ENCODE results near the gene ATG2B. TPM values are rescaled to one million over a fixed set of nuclear protein-coding genes. Genes with fewer than 3 reads are reported as not detected.

Gene ATG2B
- total RNA-seq, 1 donor from 2014 or later, result 22.2 TPM

GRCh38 chr14:96274122-96274521 is 89.0 kb downstream of the ATG2B start:
- Mint-ChIP-seq H3K9me3 (peaks cover 21% of the 10 kb centered on the region), H3K27ac (no peak overlapping the region), H3K27me3 (ENCODE audit: insufficient read depth) (peaks cover 3% of the 10 kb centered on the region), H3K4me3 (no peak overlapping the region), H3K36me3 (ENCODE audit: low read depth) (no peaks in the 10 kb centered on the region), H3K4me1 (ENCODE audit: low read depth) (no peaks in the 10 kb centered on the region)
- intact Hi-C loops (cut with micrococcal nuclease), result no loop called here
- DNase-seq (ENCODE audit: low spot score), result no peak

- no peak overlapping the region for H3K27ac Mint-ChIP-seq
- intact Hi-C loops (cut with micrococcal nuclease), result no loop called here
- no peaks in the 10 kb centered on the region for H3K36me3 Mint-ChIP-seq (ENCODE audit: low read depth)
- no peak for DNase-seq (ENCODE audit: low spot score)
- H3K4me3 Mint-ChIP-seq, result no peak overlapping the region
- H3K9me3 Mint-ChIP-seq, result peaks cover 21% of the 10 kb centered on the region
- H3K4me1 Mint-ChIP-seq (ENCODE audit: low read depth), result no peaks in the 10 kb centered on the region
- H3K27me3 Mint-ChIP-seq (ENCODE audit: insufficient read depth), result peaks cover 3% of the 10 kb centered on the region
Observed at GRCh38 chr14:96273629-96274028, 89.5 kb downstream of the ATG2B start.

GRCh38 chr14:96272777-96273473 is 90.2 kb downstream of the ATG2B start:
- peaks cover 19% of the 10 kb centered on the region for H3K9me3 Mint-ChIP-seq
- no peak overlapping the region for H3K4me3 Mint-ChIP-seq
- H3K27me3 Mint-ChIP-seq (ENCODE audit: insufficient read depth), result peaks cover 3% of the 10 kb centered on the region
- no peak overlapping the region for H3K27ac Mint-ChIP-seq
- H3K36me3 Mint-ChIP-seq (ENCODE audit: low read depth), result no peaks in the 10 kb centered on the region
- intact Hi-C loops (cut with micrococcal nuclease), result no loop called here
- no peaks in the 10 kb centered on the region for H3K4me1 Mint-ChIP-seq (ENCODE audit: low read depth)
- no peak for DNase-seq (ENCODE audit: low spot score)

DNA sequence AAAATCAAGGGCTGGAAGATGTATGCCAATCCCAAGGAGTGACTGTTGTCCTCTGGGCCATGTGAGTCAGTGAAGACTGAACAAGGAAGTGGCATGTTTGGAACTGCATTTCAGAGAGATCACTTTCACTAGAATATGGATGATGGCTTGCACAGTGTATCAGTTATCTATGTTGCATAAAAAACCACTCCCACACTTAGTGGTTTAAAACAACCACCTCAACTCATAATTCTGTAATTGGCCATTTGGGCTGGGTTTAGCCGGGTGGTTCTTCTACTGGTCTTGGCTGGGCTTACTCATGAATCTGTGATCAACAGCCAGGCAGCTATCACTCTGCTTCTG is 91.7 kb downstream of the ATG2B start:
- H3K4me1 Mint-ChIP-seq (ENCODE audit: low read depth), result no peaks in the 10 kb centered on the region
- no peak overlapping the region for H3K4me3 Mint-ChIP-seq
- peaks cover 16% of the 10 kb centered on the region for H3K9me3 Mint-ChIP-seq
- H3K27me3 Mint-ChIP-seq (ENCODE audit: insufficient read depth), result peaks cover 2% of the 10 kb centered on the region
- H3K36me3 Mint-ChIP-seq (ENCODE audit: low read depth), result no peaks in the 10 kb centered on the region
- DNase-seq (ENCODE audit: low spot score), result no peak
- H3K27ac Mint-ChIP-seq, result no peak overlapping the region
- intact Hi-C loops (cut with micrococcal nuclease), result no loop called here

DNA sequence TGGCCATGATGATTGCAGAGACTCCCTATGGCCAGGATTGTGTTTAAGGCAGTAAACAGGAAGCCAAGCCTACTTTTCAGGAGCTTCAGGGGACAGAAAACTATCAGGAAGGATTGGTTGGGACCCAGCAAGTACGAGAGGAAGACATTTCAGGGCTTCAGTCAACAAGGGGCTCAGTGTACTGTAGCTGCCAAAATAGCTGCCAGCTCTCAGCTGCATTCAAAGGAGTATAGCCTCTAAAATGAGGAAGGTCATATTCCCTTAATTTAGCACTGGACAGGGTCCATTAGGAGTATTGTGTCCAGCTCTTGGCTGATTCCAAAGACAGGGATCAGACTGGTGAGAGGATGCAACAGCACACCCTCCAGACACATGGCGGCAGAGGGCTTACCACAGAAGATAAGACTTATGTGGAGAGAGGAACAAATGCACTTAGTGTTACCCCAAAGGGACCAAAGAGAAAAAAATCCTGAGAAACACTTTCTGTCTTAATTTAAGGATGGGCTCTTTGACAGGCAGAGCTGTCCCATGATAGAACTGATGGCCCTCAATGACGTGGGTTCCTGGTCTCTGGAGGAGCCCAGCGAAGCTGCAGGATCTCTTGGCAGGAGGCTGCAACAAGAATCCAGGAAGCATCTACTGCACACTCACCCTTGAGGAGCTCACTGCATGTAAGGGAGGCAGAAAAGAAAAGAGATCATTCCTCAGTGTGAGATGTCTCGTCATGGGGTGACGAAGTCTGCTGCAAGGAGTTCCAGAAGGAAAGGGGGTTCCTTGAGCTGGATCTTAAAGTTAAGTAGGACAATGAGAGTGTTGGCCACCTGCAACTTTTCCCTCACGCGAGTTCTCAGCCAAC is 92.3 kb downstream of the ATG2B start:
- no peaks in the 10 kb centered on the region for H3K36me3 Mint-ChIP-seq (ENCODE audit: low read depth)
- intact Hi-C loops (cut with micrococcal nuclease), result no loop called here
- peaks cover 2% of the 10 kb centered on the region for H3K27me3 Mint-ChIP-seq (ENCODE audit: insufficient read depth)
- H3K27ac Mint-ChIP-seq, result no peak overlapping the region
- H3K4me1 Mint-ChIP-seq (ENCODE audit: low read depth), result no peaks in the 10 kb centered on the region
- no peak for DNase-seq (ENCODE audit: low spot score)
- H3K4me3 Mint-ChIP-seq, result no peak overlapping the region
- peaks cover 16% of the 10 kb centered on the region for H3K9me3 Mint-ChIP-seq

DNA sequence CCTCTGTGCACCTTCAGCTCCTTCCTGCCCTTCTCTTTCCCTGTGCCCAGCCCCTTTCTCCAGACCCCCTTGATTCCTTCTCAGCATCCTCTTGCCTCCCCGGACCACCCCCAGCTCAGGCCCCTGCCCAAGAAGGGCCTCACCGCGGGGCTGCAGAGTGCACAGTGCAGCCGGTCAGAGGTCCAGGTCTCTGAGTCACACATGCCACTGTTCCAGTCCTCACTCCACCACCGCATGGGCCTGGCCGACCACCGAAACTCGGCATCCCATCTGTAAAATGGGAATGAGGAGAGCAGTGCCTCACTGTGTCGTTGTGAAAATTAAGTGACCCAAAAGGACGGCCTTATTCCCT is 93.8 kb downstream of the ATG2B start:
- H3K27me3 Mint-ChIP-seq (ENCODE audit: insufficient read depth), result peaks cover 4% of the 10 kb centered on the region
- no peak for DNase-seq (ENCODE audit: low spot score)
- H3K27ac Mint-ChIP-seq, result no peak overlapping the region
- intact Hi-C loops (cut with micrococcal nuclease), result no loop called here
- no peaks in the 10 kb centered on the region for H3K4me1 Mint-ChIP-seq (ENCODE audit: low read depth)
- H3K9me3 Mint-ChIP-seq, result peaks cover 16% of the 10 kb centered on the region
- no peak overlapping the region for H3K4me3 Mint-ChIP-seq
- no peaks in the 10 kb centered on the region for H3K36me3 Mint-ChIP-seq (ENCODE audit: low read depth)

DNA sequence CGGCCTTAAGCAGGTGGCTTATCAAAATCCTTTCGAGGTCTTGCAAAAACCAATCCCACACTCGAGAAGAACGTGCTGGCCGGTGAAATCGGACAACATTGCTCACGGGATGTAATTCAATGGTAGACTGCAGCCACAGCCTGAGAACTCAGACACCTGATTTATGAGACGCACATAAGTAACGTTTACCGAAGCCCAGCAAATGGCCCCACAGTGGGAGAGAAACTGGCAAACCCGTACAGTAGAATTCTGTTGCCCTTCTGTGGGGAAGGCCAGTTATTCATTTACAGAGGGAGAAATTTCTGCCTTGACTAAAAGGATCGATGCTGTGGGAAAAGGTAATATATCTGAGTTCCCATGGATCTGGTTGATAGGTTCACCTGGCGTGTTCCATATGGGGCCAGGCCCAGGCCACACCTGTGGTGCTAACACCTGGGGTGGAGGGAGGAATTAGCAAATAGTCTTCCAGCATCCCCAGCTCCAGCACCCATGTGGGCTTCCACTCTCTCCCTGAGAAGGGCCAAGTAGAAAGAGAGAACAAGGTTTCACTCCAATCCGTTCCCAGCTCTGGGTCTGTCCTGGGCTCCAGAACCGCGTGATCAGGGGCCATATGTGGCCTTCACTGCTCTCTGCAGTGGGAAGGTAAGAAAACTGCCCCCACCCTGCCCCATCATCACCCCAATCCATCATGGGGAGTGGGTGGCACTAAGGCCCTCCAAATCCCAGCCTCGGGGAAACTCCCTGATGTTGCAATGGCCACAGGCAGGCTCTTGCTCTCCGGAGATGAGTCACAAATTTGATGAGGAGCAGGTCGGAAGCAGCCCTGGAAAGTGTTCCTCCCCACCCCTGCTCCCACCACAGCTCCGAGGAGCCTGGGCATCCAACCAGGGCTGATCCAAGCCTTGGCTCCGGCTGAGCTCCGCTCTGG is 94.4 kb downstream of the ATG2B start:
- Mint-ChIP-seq H3K4me3 (no peak overlapping the region), H3K4me1 (ENCODE audit: low read depth) (no peaks in the 10 kb centered on the region), H3K36me3 (ENCODE audit: low read depth) (no peaks in the 10 kb centered on the region), H3K27me3 (ENCODE audit: insufficient read depth) (peaks cover 4% of the 10 kb centered on the region), H3K27ac (no peak overlapping the region), H3K9me3 (peaks cover 16% of the 10 kb centered on the region)
- no peak for DNase-seq (ENCODE audit: low spot score)
- intact Hi-C loops (cut with micrococcal nuclease), result no loop called here

DNA sequence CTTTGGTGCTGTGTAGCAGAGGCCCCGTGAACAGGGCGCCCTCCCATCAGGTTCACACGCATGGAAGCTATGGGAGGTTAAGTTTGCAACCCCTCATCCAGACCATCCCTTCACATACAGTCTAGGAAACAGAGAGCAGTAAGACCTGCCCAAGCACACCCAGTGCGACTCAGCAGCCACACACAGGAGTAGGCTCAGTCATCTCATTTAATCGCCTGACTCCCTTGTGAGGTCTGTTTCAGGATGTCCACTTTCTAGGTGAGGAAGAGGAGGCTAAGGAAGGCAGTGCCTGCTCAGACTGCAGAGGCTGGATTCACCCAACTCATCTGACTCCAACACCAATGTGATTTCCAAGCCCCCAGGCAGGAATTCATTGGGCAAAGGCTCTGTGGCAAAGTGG is 95.2 kb downstream of the ATG2B start:
- H3K27me3 Mint-ChIP-seq (ENCODE audit: insufficient read depth), result peaks cover 2% of the 10 kb centered on the region
- peaks cover 12% of the 10 kb centered on the region for H3K9me3 Mint-ChIP-seq
- H3K4me1 Mint-ChIP-seq (ENCODE audit: low read depth), result no peaks in the 10 kb centered on the region
- H3K36me3 Mint-ChIP-seq (ENCODE audit: low read depth), result no peaks in the 10 kb centered on the region
- DNase-seq (ENCODE audit: low spot score), result no peak
- no peak overlapping the region for H3K4me3 Mint-ChIP-seq
- no peak overlapping the region for H3K27ac Mint-ChIP-seq
- intact Hi-C loops (cut with micrococcal nuclease), result no loop called here

- Mint-ChIP-seq H3K4me3 (no peak overlapping the region), H3K36me3 (ENCODE audit: low read depth) (no peaks in the 10 kb centered on the region), H3K4me1 (ENCODE audit: low read depth) (no peaks in the 10 kb centered on the region), H3K27ac (no peak overlapping the region), H3K27me3 (ENCODE audit: insufficient read depth) (peaks cover 2% of the 10 kb centered on the region), H3K9me3 (peaks cover 6% of the 10 kb centered on the region)
- intact Hi-C loops (cut with micrococcal nuclease), result no loop called here
- no peak for DNase-seq (ENCODE audit: low spot score)
Observed at GRCh38 chr14:96267336-96267735, 95.8 kb downstream of the ATG2B start.

DNA sequence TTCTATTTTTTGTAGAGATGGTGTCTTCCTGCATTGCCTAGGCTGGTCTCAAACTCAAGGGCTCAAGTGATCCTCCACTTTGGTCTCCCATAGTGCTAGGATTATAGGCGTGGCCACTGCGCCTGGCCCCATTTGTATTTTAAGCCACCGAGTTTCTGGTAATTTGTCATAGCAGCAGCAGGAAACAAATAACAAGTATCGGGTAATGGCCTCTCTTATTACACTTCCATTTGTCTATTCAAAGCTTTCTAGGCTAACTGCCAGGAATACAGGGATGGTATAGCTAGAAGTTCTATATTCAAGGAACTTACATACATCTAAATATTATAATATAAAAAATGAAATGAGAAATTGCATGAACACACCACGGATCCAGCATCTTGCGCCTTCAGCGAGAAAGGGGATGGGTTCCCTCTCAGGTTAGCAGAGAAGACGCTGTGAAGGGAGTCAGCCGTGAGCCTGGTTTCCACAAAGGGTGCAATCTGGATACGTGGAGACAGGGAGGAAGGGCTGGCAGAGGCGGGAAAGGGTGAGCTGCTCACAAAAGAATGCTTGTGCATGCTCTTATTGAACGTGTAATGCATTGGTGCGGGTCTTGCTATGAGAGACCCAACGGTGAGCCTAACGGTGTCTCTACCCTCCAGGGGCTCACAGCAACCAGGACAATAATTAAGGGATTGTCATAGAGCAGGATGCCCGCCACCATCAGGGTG is 97.6 kb downstream of the ATG2B start:
- no peak overlapping the region for H3K4me3 Mint-ChIP-seq
- H3K9me3 Mint-ChIP-seq, result no peaks in the 10 kb centered on the region
- no peak overlapping the region for H3K27ac Mint-ChIP-seq
- intact Hi-C loops (cut with micrococcal nuclease), result no loop called here
- no peaks in the 10 kb centered on the region for H3K4me1 Mint-ChIP-seq (ENCODE audit: low read depth)
- no peaks in the 10 kb centered on the region for H3K36me3 Mint-ChIP-seq (ENCODE audit: low read depth)
- no peak for DNase-seq (ENCODE audit: low spot score)
- H3K27me3 Mint-ChIP-seq (ENCODE audit: insufficient read depth), result peaks cover 7% of the 10 kb centered on the region

- intact Hi-C loops (cut with micrococcal nuclease), result no loop called here
- no peak for DNase-seq (ENCODE audit: low spot score)
- H3K4me3 Mint-ChIP-seq, result no peak overlapping the region
- no peak overlapping the region for H3K27ac Mint-ChIP-seq
- H3K36me3 Mint-ChIP-seq (ENCODE audit: low read depth), result no peaks in the 10 kb centered on the region
- no peaks in the 10 kb centered on the region for H3K9me3 Mint-ChIP-seq
- H3K4me1 Mint-ChIP-seq (ENCODE audit: low read depth), result no peaks in the 10 kb centered on the region
- H3K27me3 Mint-ChIP-seq (ENCODE audit: insufficient read depth), result peaks cover 10% of the 10 kb centered on the region
Observed at GRCh38 chr14:96264853-96265252, 98.3 kb downstream of the ATG2B start.

DNA sequence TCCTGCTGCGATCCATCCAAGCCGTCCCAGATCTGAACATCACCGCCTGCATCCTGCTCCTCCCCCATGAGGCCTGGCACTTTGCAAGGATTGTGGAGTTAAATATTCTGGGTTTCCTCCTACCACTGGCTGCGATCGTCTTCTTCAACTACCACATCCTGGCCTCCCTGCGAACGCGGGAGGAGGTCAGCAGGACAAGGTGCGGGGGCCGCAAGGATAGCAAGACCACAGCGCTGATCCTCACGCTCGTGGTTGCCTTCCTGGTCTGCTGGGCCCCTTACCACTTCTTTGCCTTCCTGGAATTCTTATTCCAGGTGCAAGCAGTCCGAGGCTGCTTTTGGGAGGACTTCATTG is 99.0 kb downstream of the ATG2B start:
- no peaks in the 10 kb centered on the region for H3K4me1 Mint-ChIP-seq (ENCODE audit: low read depth)
- no peaks in the 10 kb centered on the region for H3K36me3 Mint-ChIP-seq (ENCODE audit: low read depth)
- intact Hi-C loops (cut with micrococcal nuclease), result no loop called here
- no peak overlapping the region for H3K27ac Mint-ChIP-seq
- DNase-seq (ENCODE audit: low spot score), result no peak
- no peaks in the 10 kb centered on the region for H3K9me3 Mint-ChIP-seq
- peaks cover 12% of the 10 kb centered on the region for H3K27me3 Mint-ChIP-seq (ENCODE audit: insufficient read depth)
- H3K4me3 Mint-ChIP-seq, result no peak overlapping the region

Measured in activated T-helper 1 cell treated with anti-CD3 and anti-CD28 coated beads, Interleukin-12 subunit alpha, Interleukin-12 subunit beta, Interleukin-2, Interleukin-4 antibody, amounts not matched to agents 30 ng/mL and 10 ng/mL and 1 ng/mL, durations not matched to agents 14 hours and 24 hours and 36 hours (primary cell).